CD8-positive, alpha-beta memory T cell (primary cell): Measurements from ENCODE around the gene RDH5. TPM values are rescaled to one million over a fixed set of nuclear protein-coding genes. Genes with fewer than 3 reads are reported as not detected.

Experiments used
- CTCF ChIA-PET: fragments of 350-600 bp; sonication (Branson Sonifier 250); formaldehyde crosslinking; loops from one replicate; lab custom pipeline; 2021; ENCODE audit warnings: antibody characterized with exemption; lab: Charles Lee
- POLR2A ChIA-PET: fragments of 350-600 bp; sonication (Branson Sonifier 250); formaldehyde crosslinking; loops from one replicate; lab custom pipeline; 2021; ENCODE audit warnings: antibody characterized with exemption; lab: Charles Lee
- DNase-seq, 5 donors: peaks; one replicate each; pipeline versions ENCODE4 v3.0.0 to v3.0.0-alpha.2; 2020 to 2022; ENCODE audit warnings: mixed read lengths in 1 of 5
- H3K27ac ChIP-seq: one replicate; pipeline ENCODE4 v1.7.0; 2013; ENCODE audit warnings: low read depth, mild to moderate bottlenecking, low read length, moderate library complexity
- H3K27me3 ChIP-seq: 2 replicates; pipeline ENCODE4 v1.7.0; 2013; ENCODE audit warnings: low read length, mild to moderate bottlenecking; ENCODE audit not compliant: insufficient read depth, poor library complexity, severe bottlenecking
- H3K36me3 ChIP-seq: 2 replicates; pipeline ENCODE4 v1.7.0; 2013; ENCODE audit warnings: mild to moderate bottlenecking, low read length, moderate library complexity; ENCODE audit not compliant: insufficient read depth
- H3K4me1 ChIP-seq: 2 replicates; pipeline ENCODE4 v1.7.0; 2013; ENCODE audit warnings: mild to moderate bottlenecking, low read length, moderate library complexity; ENCODE audit not compliant: insufficient read depth
- H3K4me3 ChIP-seq: 2 replicates; pipeline ENCODE4 v1.7.0; 2013; ENCODE audit warnings: mild to moderate bottlenecking, low read length
- H3K9me3 ChIP-seq: 2 replicates; pipeline ENCODE4 v1.7.0; 2013; ENCODE audit warnings: mild to moderate bottlenecking, low read length
- H3K27ac Mint-ChIP-seq, 8 donors: one replicate each; pipeline ENCODE4 v1.8.0; 2020 to 2021; ENCODE audit warnings: mixed read lengths in 8 of 8, mild to moderate bottlenecking in 6 of 8, inconsistent platforms in 3 of 8, moderate library complexity in 3 of 8
- H3K27me3 Mint-ChIP-seq, 2 donors: one replicate each; pipeline ENCODE4 v1.8.0; 2020 to 2021; ENCODE audit warnings: mixed read lengths in 2 of 2, mild to moderate bottlenecking in 1 of 2, moderate library complexity in 1 of 2
- H3K36me3 Mint-ChIP-seq, 3 donors: one replicate each; pipeline ENCODE4 v1.8.0; 2020 to 2021; ENCODE audit warnings: mixed read lengths in 3 of 3, inconsistent platforms in 1 of 3, mild to moderate bottlenecking in 1 of 3
- H3K4me1 Mint-ChIP-seq, 3 donors: one replicate each; pipeline ENCODE4 v1.8.0; 2020 to 2021; ENCODE audit warnings: mixed read lengths in 3 of 3, inconsistent platforms in 1 of 3, mild to moderate bottlenecking in 1 of 3
- H3K4me3 Mint-ChIP-seq, 7 donors: one replicate each; pipeline ENCODE4 v1.8.0; 2020 to 2021; ENCODE audit warnings: mixed read lengths in 7 of 7, mild to moderate bottlenecking in 6 of 7, moderate library complexity in 4 of 7, inconsistent platforms in 2 of 7
- H3K9me3 Mint-ChIP-seq, 5 donors: one replicate each; pipeline ENCODE4 v1.8.0; 2020 to 2022; ENCODE audit warnings: mixed read lengths in 5 of 5, mild to moderate bottlenecking in 3 of 5, moderate library complexity in 2 of 5, inconsistent platforms in 1 of 5
- polyA plus RNA-seq: library from polyadenylated mRNA; unstranded; fragments of 300-500 nt; fragmentation: Illumina TruSeq; gene quantifications from one replicate; pipeline ENCODE4 v1.2.3, GENCODE V29; 2021
- total RNA-seq, 2 experiments: library from RNA; stranded (reverse); gene quantifications; one replicate each; pipeline ENCODE4 v1.2.3, GENCODE V29; 2021

The RDH5 gene
- total and polyA plus RNA-seq, 3 experiments from 2014 or later = 0.90 to 8.5 (median 8.1) TPM

DNA sequence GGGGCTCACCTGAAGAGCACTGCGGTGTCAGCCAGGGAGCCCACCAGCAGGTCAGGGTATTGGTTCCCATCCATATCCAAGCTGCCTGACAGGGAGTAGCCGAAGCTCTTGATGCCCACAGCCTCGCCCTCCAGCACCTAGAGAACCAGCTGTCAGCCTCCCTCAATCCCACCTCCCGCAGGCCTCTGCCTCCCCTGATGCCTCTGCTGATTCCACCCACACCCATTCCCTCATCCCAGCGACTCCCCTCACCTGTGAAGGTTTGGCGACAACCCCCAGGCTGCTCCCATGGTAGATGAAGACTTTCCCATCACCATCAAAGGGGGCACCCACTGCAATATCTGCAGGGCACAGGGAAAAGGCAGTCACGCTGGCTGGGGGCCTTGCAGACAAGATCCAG lies 22.5 kb upstream of the RDH5 start:
- H3K27ac ChIP-seq = no peak overlapping the region
- ChIA-PET POLR2A (no interaction called here), CTCF (no interaction called here)
- H3K36me3 ChIP-seq = no peaks in the 10 kb centered on the region
- DNase-seq = no peak
- Mint-ChIP-seq H3K27ac (no peak overlapping the region), H3K27me3 (peaks cover 7 to 9% of the 10 kb centered on the region in 2 donors), H3K36me3 (peaks cover 0 to 2% (median 0%) of the 10 kb centered on the region in 3 donors), H3K9me3 (no peaks in the 10 kb centered on the region), H3K4me1 (no peaks in the 10 kb centered on the region), H3K4me3 (no peak overlapping the region)
- H3K4me3 ChIP-seq = no peak overlapping the region
- H3K27me3 ChIP-seq = no peaks in the 10 kb centered on the region
- no peaks in the 10 kb centered on the region for H3K9me3 ChIP-seq
- H3K4me1 ChIP-seq = no peaks in the 10 kb centered on the region

DNA sequence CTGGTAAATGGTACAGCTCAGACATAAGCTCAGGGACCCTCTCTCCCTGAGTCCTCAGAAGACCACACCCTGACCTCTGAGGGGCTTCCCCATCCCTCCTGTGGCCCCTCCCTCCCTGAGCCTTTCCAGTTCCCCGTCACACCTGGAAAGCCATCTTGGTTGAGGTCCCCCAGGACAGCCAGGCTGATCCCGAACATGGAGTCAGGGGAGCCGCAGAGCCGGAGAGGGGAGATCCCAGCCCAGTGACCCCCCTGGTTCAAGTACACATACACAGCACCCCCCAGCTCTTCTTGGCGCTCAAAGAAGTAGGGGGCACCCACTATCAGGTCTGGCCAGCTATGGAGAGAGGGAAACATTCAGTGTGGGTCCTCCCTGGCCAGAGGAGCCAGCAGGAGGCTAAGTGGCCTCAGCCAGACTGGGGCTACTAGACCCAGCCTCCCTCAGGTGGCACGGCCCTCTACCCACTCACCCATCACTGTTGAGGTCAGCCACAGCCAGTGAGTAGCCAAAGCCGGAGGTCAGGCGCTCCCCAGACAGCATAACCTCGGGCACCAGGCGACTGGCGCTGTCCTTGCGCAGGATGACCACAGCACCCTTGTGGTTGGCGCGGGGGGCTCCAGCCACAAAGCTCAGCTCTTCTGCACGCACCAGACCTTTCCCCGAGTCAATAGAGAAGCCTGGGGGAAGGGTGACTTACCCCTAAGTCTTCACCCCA lies 21.8 kb upstream of the RDH5 start:
- H3K4me3 ChIP-seq = no peak overlapping the region
- peaks cover 9 to 11% of the 10 kb centered on the region in 2 donors for H3K27me3 Mint-ChIP-seq

DNA sequence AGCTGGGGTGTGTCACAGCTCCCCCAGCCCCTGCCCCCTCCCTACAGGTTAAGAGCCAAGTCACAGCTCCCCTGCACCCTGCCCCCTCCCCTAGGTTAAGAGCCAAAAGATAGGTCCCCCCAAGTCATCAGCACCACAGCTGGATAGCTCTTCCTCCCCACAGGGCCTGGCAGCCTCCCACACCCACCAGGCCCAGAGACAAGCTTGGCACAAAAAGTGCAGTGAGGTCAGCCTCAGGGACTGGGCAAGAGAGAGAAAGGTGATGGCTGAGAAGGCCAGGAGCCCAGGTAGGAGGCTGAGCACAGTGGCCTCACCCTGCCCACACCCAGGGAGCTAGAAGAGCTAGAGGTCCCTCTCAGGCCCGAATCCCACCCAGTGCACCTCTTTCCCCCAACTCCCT lies 21.2 kb upstream of the RDH5 start:
- Mint-ChIP-seq H3K27me3 (peaks cover 9 to 11% of the 10 kb centered on the region in 2 donors), H3K4me1 (no peaks in the 10 kb centered on the region), H3K27ac (no peak overlapping the region), H3K4me3 (no peak overlapping the region), H3K36me3 (peaks cover 0 to 2% (median 0%) of the 10 kb centered on the region in 3 donors), H3K9me3 (no peaks in the 10 kb centered on the region)
- H3K27me3 ChIP-seq = no peaks in the 10 kb centered on the region
- H3K4me3 ChIP-seq = no peak overlapping the region
- H3K9me3 ChIP-seq = no peaks in the 10 kb centered on the region
- ChIA-PET CTCF (interaction anchor here (0.9 to 1.1 kb wide), 2 partner anchors 41 to 43 kb away, joined by 3 read pairs; no protein-coding TSS in a partner anchor), POLR2A (no interaction called here)
- H3K27ac ChIP-seq = no peak overlapping the region
- H3K4me1 ChIP-seq = no peaks in the 10 kb centered on the region
- peak in 1 of 5 donors; percentile 16 for DNase-seq
- H3K36me3 ChIP-seq = no peaks in the 10 kb centered on the region

More for the DNA sequence above, 21.8 kb upstream of the RDH5 start:
- Mint-ChIP-seq H3K9me3 (no peaks in the 10 kb centered on the region), H3K27ac (no peak overlapping the region), H3K4me1 (no peaks in the 10 kb centered on the region), H3K4me3 (no peak overlapping the region), H3K36me3 (peaks cover 0 to 2% (median 0%) of the 10 kb centered on the region in 3 donors)
- Histone ChIP-seq H3K27me3 (no peaks in the 10 kb centered on the region), H3K9me3 (no peaks in the 10 kb centered on the region), H3K36me3 (no peaks in the 10 kb centered on the region), H3K4me1 (no peaks in the 10 kb centered on the region), H3K27ac (no peak overlapping the region)
- ChIA-PET POLR2A (no interaction called here), CTCF (interaction anchor here (0.9 kb wide), 1 partner anchor 41 kb away, joined by 3 read pairs; no protein-coding TSS in a partner anchor)
- DNase-seq = peak in 1 of 5 donors; percentile 36

DNA sequence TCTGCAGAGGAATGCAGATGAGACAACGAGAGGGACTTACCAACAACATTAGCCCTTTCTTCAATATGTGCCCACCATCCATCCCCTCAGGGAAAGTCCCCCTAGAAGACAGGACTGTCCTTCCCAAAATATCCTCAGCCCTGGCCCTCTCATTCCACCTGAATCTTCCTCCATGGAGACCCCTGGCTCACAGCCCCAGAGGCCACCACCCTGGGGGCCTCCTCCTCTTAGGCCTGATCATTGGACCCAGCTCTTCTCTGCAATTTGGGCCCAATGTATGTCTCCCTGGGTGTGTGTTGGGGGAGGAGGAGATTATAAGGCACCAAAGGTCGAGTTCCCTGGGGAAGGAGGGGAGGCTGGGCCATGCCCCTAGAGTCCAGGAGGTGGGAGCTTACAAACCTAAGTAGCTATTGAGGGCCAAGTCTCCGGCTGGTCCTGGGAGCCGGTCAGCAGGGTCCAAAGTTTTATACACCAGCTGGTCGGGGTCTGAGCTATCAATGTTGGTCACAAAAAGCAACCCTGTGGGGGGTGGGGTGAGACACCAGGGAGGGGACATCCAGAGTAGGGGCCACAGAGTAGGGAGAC lies 20.6 kb upstream of the RDH5 start:
- Histone ChIP-seq H3K27ac (no peak overlapping the region), H3K4me3 (no peak overlapping the region), H3K9me3 (no peaks in the 10 kb centered on the region), H3K36me3 (no peaks in the 10 kb centered on the region), H3K27me3 (no peaks in the 10 kb centered on the region), H3K4me1 (no peaks in the 10 kb centered on the region)
- Mint-ChIP-seq H3K27ac (peak overlapping the region in 1 of 8 donors; percentile 51), H3K27me3 (peaks cover 9 to 17% of the 10 kb centered on the region in 2 donors), H3K36me3 (peaks cover 0 to 2% (median 0%) of the 10 kb centered on the region in 3 donors), H3K9me3 (no peaks in the 10 kb centered on the region), H3K4me1 (no peaks in the 10 kb centered on the region), H3K4me3 (no peak overlapping the region)
- peak in 1 of 5 donors; percentile 26 for DNase-seq
- ChIA-PET CTCF (interaction anchor here (1.1 kb wide), 1 partner anchor 43 kb away, joined by 3 read pairs; no protein-coding TSS in a partner anchor), POLR2A (no interaction called here)

DNA sequence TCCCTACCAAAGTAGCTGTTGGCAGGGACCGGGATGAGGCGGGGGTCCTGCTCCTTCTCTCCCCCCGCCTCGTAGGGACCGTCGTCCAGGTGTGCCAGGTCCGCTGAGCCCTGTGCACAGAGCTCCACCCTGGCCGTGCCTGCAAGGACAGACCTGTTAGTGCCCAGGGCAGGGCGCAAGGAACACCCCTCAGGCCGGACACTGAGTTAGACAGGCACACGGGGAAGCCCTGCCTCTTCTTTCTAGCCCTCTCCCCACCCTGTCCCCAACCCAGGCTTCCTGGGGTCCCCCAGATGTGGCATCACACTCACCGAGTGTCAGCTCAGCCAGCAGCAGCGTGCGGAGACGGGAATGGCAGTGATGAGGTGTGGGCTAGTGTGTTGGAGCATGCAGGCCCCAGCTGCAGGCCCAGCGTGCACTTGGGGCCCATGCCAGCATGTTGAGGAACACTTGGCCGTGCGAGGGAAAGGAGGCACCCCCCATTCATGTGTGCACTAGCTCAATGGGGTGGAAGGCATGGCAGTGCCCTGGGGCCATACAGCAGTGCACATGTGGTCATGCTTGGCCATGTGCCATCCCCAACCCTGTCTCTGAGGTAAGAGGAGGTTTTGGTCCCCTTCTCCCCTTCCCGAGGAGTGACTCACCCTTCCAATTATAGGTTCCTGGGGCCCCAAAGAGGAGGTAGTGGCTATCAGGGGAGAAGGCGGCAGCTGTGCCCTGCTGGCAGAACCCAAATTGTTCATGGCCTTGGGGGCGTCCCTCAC lies 19.8 kb upstream of the RDH5 start:
- no peak overlapping the region for H3K4me3 Mint-ChIP-seq
- H3K9me3 Mint-ChIP-seq = no peaks in the 10 kb centered on the region
- CTCF ChIA-PET = interaction anchor here (1.1 kb wide), 1 partner anchor 44 kb away, joined by 3 read pairs; no protein-coding TSS in a partner anchor

DNA sequence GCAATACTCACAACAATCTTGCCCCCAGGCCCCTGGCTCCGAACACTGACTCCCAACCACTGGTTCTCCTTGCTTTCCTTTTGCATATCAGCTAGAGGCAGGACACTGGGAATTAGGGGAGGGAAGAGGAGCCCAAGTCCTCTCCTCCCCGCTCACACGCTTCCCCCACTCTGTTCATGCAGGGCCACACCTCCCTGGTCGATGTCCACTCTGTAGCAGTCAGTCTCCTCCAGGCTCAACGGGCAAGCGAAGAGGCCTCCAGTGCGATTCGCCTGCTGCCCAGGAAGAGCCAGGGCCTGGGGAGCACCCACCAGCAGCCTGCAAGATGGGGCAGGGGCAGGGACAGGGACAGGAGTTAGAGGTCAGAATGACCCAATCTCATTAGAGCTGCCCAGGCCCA lies 17.3 kb upstream of the RDH5 start:
- H3K4me3 ChIP-seq = no peak overlapping the region
- Mint-ChIP-seq H3K27ac (no peak overlapping the region), H3K4me3 (no peak overlapping the region), H3K36me3 (peaks cover 0 to 2% (median 0%) of the 10 kb centered on the region in 3 donors), H3K9me3 (no peaks in the 10 kb centered on the region), H3K27me3 (peaks cover 10 to 22% of the 10 kb centered on the region in 2 donors), H3K4me1 (peaks cover 7 to 8% (median 7%) of the 10 kb centered on the region in 3 donors)
- peaks cover 6% of the 10 kb centered on the region for H3K4me1 ChIP-seq
- H3K36me3 ChIP-seq = no peaks in the 10 kb centered on the region
- no peak overlapping the region for H3K27ac ChIP-seq
- no peaks in the 10 kb centered on the region for H3K9me3 ChIP-seq
- peak in 1 of 5 donors; percentile 26 for DNase-seq
- ChIA-PET CTCF (no interaction called here), POLR2A (no interaction called here)
- H3K27me3 ChIP-seq = peaks cover 12% of the 10 kb centered on the region

More for the DNA sequence above, 19.8 kb upstream of the RDH5 start:
- POLR2A ChIA-PET = no interaction called here
- Histone ChIP-seq H3K4me3 (no peak overlapping the region), H3K36me3 (no peaks in the 10 kb centered on the region), H3K27me3 (no peaks in the 10 kb centered on the region), H3K4me1 (no peaks in the 10 kb centered on the region), H3K27ac (no peak overlapping the region), H3K9me3 (no peaks in the 10 kb centered on the region)
- no peak overlapping the region for H3K27ac Mint-ChIP-seq
- peak in 1 of 5 donors; percentile 37 for DNase-seq
- no peaks in the 10 kb centered on the region for H3K4me1 Mint-ChIP-seq
- H3K27me3 Mint-ChIP-seq = peaks cover 9 to 17% of the 10 kb centered on the region in 2 donors
- H3K36me3 Mint-ChIP-seq = peaks cover 0 to 2% (median 0%) of the 10 kb centered on the region in 3 donors

DNA sequence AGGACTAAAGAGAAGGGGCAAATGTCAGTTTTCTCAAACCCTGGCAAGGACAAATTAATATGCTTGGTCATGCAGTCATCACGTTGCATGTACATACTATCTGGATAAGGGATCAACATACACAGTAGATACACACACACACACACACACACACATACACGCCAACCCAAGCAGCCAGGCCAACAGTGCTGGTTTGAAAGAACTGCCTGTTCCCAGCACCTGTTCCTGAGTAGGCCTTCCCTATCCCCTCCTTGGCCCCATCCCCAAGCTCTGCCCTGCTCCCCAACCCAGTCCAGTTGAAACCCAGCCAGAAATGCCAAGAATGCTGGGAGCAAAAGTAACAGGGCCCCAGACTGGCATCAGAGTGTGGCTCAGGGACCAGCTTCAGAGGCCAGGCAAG lies 16.9 kb upstream of the RDH5 start:
- CTCF ChIA-PET = no interaction called here
- H3K9me3 Mint-ChIP-seq = no peaks in the 10 kb centered on the region

More for the DNA sequence above, 16.9 kb upstream of the RDH5 start:
- H3K9me3 ChIP-seq = no peaks in the 10 kb centered on the region
- H3K4me3 ChIP-seq = no peak overlapping the region
- DNase-seq = peak in 1 of 5 donors; percentile 6
- no peak overlapping the region for H3K4me3 Mint-ChIP-seq
- H3K36me3 ChIP-seq = no peaks in the 10 kb centered on the region
- H3K4me1 Mint-ChIP-seq = peaks cover 10 to 13% (median 11%) of the 10 kb centered on the region in 3 donors
- POLR2A ChIA-PET = no interaction called here
- peaks cover 9% of the 10 kb centered on the region for H3K4me1 ChIP-seq
- peaks cover 13 to 26% of the 10 kb centered on the region in 2 donors for H3K27me3 Mint-ChIP-seq
- H3K27ac ChIP-seq = no peak overlapping the region
- H3K27ac Mint-ChIP-seq = no peak overlapping the region
- H3K36me3 Mint-ChIP-seq = peaks cover 0 to 2% (median 0%) of the 10 kb centered on the region in 3 donors
- H3K27me3 ChIP-seq = peaks cover 12% of the 10 kb centered on the region
